ENCODE results near the gene NOTCH1.

Gene NOTCH1

DNA sequence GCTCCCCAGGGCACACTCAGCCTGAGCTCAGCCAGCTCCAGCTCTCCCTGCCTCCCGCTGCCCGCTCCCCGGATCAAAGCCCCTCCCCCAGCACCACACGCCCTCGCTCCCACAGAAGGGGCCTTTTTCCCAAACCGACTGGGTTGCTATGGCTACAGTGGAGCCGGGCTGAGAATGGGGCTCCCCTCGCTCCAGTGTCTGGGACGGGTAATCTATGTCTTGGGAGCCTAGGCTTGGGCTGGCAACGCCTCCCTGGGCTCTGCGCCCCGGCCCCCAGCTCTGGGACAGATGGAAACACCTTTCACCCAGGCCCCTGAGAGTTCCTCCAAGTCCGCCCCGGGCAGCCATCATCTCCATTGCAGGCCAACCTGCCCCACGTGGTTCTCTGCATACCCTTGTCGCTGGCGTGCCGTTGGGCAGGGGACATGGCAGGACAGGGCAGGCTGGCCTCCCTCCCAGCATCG, 29.6 kb downstream of the NOTCH1 start:
- no peak for DNase-seq

DNA sequence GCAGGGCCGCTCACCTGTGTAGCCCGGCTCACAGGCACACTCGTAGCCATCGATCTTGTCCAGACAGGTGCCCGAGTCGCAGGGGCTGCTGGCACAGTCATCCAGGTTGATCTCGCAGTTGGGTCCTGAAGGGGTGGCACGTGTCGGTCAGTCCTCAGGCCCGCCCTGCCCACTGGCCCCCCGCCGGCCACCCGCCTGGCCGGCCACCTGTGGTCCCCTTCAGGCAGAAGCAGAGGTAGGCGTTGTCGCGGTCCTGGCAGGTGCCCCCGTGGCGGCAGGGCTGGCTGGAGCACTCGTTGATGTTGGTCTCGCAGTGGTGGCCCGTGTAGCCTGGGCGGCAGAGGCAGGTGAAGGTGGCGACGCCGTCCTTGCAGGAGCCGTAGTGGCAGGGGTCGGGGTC, 30.6 kb downstream of the NOTCH1 start:
- no peak for DNase-seq

GRCh38 chr9:136514022-136514714, 31.7 kb downstream of the NOTCH1 start:
- DNase-seq: no peak

- no peak for DNase-seq
Observed at GRCh38 chr9:136513191-136513590, 32.7 kb downstream of the NOTCH1 start.

DNA sequence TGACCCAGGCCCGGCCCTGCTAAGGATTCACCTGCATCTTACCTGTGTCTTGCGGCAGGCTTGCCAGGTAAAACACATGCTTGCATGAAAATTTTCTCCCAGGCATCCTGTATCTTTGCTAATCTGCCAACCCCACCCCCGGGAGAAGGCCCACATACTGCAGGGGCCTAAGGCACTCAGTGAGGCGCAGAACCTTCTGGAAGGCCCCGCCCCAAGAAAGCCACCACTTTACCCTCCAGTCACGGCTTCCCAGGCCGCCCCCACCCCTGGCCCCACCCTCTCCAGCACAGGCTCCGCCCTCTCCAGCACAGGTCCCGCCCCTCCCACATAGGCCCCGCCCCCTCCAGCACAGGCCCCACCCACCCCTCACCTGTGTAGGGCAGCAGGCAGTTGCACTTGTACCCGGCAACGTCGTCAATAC, 33.2 kb downstream of the NOTCH1 start:
- DNase-seq: peak; percentile 25 to 36

- DNase-seq: no peak
Observed at GRCh38 chr9:136511670-136512592, 33.9 kb downstream of the NOTCH1 start.

GRCh38 chr9:136511144-136511669, 34.6 kb downstream of the NOTCH1 start:
- DNase-seq: no peak

GRCh38 chr9:136510561-136510960, 35.3 kb downstream of the NOTCH1 start:
- DNase-seq: no peak

- DNase-seq: no peak
Observed at GRCh38 chr9:136509549-136509948, 36.3 kb downstream of the NOTCH1 start.

- peak; percentile 31 to 52 for DNase-seq
Observed at GRCh38 chr9:136508729-136509500, 36.9 kb downstream of the NOTCH1 start.

- no peak for DNase-seq
Observed at GRCh38 chr9:136507992-136508375, 37.9 kb downstream of the NOTCH1 start.

- no peak for DNase-seq
Observed at GRCh38 chr9:136507221-136507991, 38.4 kb downstream of the NOTCH1 start.

DNA sequence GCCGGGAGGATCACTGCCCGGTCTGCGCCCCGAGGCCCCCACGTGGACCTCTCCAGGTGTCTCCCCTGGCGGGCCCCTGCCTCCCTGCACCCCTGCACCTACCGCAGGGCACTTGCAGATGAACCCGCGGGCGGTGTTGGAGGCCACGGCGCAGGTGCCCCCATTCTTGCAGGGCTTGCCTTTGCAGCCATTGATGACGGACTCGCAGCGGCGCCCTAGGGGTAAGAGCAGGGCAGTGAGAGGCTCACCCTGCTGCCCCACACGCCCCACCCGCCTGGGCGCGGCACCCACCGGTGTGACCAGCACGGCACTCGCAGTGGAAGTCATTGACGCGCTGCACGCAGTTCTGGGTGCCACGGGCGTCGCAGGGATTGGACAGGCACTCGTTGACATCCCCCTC, 39.4 kb downstream of the NOTCH1 start:
- no peak for DNase-seq

DNA sequence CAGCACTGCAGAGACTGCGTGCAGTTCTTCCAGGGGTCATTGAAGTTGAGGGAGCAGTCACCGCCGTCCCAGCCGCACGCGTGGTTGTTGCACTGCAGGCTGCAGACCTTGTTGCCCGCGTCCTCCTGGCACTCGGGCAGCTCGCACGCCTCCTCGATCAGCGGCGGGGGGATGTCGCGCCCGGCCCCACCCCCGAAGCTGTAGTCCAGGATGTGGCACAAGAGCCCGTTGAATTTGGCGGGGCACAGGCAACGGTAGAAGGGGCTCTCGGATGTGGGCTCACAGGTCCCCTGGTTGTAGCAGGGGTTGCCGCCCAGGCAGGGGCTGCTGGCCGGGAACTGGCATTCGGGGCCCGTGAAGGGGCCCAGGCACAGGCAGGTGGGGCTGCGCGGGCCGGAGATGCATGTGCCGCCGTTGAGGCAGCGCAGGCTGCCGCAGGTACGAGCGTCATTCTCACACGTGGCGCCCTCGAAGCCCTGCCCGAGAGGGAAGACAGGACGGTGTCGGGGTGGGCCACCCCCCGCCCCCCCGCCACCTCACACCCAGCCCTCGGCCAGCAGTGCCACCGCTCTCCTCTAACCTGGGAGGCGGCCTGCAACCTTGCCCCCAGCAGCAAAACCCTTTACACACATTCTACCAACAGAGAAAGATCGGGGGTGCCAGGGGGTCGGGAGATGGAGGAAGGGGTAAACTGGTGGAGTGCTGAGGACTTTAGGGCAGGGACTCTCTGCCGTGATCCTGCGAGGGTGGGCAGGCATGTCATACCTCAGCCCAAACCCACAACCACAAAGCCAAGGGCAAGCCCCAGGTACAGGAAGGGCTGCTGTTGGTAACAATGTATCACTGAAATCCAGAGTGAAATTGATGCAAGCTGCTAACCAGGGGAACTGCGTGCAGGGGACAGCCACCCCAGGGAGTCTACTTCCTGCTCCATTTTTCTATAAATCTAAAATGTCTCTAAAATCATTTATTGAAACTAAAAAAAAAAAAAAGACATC, 40.1 kb downstream of the NOTCH1 start:
- no peak for DNase-seq

- no peak for DNase-seq
Observed at GRCh38 chr9:136504512-136505348, 41.1 kb downstream of the NOTCH1 start.

DNA sequence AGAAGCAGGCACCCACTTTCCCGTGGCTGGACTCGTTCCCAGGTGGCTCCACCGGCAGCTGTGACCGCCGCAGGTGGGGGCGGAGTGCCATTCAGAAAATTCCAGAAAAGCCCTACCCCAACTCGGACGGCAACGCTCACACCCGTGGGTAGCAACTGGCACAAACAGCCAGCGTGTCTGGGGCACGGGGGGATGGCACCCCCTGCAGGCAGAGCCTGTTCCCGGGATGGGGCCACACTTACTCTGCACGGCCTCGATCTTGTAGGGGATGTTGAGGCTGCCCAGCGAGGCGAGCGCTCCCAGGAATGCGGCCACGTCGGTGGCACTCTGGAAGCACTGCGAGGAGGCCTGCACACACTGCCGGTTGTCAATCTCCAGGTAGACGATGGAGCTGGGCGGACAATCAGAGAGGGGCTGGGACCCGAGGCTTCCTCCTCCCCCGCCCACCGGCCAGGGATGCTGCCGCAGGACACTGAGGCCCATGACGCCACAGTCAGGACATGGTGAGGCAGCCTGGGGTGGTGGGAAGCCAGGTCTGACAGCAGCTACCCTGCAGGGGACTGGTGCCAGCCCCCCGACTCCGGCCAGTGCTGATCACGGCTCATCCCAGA, 42.8 kb downstream of the NOTCH1 start:
- DNase-seq: no peak

DNA sequence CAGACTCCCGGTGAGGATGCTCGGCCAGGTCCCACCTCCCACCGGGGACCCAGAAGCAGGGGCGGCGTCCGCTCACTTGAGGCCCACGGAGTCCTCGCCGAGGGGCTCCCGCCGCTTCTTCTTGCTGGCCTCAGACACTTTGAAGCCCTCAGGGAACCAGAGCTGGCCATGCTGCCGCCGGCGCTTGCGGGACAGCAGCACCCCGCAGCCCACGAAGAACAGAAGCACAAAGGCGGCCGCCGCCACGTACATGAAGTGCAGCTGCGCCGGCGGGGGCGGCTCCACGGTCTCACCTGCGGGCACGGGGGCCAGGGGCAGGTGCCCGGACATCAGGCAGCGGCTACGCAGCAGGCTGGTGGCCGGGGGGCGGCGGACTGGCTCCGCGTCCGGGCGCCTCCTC, 43.7 kb downstream of the NOTCH1 start:
- no peak for DNase-seq

DNA sequence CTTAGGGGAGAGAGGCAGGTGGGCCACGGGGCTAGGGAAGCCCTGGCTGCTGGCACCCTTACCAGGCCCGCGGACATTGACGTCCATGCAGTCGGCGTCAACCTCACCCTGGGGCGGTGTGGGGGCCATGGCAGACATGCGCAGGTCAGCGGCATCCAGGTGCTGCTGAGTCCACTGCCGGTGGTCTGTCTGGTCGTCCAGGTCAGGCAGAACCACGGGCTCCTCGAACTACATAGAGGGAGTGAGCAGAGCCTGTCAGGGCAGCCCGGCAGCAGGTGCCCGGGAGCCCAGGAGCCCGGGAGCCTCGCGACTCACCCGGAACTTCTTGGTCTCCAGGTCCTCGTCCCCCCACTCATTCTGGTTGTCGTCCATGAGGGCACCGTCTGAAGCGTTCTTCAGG, 44.2 kb downstream of the NOTCH1 start:
- no peak for DNase-seq

All from activated CD4-positive, alpha-beta T cell treated with anti-CD3 and anti-CD28 coated beads, Interleukin-2, amount 50 U/mL, for 48 hours (primary cell).